Loucy (cell line): ENCODE results near the gene MISFA.

Experiments used
- H2AFZ ChIP-seq: fragments of 200-600 bp; sonication (generic); 2 replicates; pipeline ENCODE4 v1.6.0; 2016; ENCODE audit warnings: antibody characterized with exemption, mild to moderate bottlenecking, low read length, moderate library complexity
- H3F3A ChIP-seq: fragments of 200-600 bp; 2 replicates; pipeline ENCODE4 v1.6.0; 2016; ENCODE audit warnings: antibody characterized with exemption, low read depth, mild to moderate bottlenecking
- H3K27me3 ChIP-seq: fragments of 200-600 bp; sonication (generic); 2 replicates; pipeline ENCODE4 v1.6.1; 2014; ENCODE audit warnings: low read length, mild to moderate bottlenecking; ENCODE audit not compliant: insufficient read depth, poor library complexity, severe bottlenecking
- H3K36me3 ChIP-seq: fragments of 200-600 bp; sonication (generic); 2 replicates; pipeline ENCODE4 v1.6.1; 2016; ENCODE audit warnings: low read length; ENCODE audit not compliant: insufficient read depth
- H3K4me1 ChIP-seq: fragments of 200-600 bp; sonication (generic); 2 replicates; pipeline ENCODE4 v1.5.1; 2014; ENCODE audit warnings: low read length, mild to moderate bottlenecking; ENCODE audit not compliant: insufficient read depth, poor library complexity, severe bottlenecking
- H3K4me2 ChIP-seq: fragments of 200-600 bp; sonication (generic); 2 replicates; pipeline ENCODE4 v1.6.0; 2014; ENCODE audit warnings: antibody characterized with exemption, low read length, low read depth, mild to moderate bottlenecking; ENCODE audit not compliant: poor library complexity, severe bottlenecking
- H3K4me3 ChIP-seq: fragments of 200-600 bp; sonication (generic); 2 replicates; pipeline ENCODE4 v1.5.1; 2014; ENCODE audit warnings: low read length, mild to moderate bottlenecking, mixed read lengths; ENCODE audit not compliant: poor library complexity, severe bottlenecking
- H3K79me2 ChIP-seq: fragments of 200-600 bp; sonication (generic); 2 replicates; pipeline ENCODE4 v1.6.1; 2014; ENCODE audit warnings: low read length; ENCODE audit not compliant: insufficient read depth
- H3K9ac ChIP-seq: fragments of 200-600 bp; sonication (generic); 2 replicates; pipeline ENCODE4 v1.6.0; 2014; ENCODE audit warnings: mild to moderate bottlenecking, low read depth, low read length, moderate library complexity; ENCODE audit not compliant: poor library complexity, severe bottlenecking
- H3K9me2 ChIP-seq: fragments of 200-600 bp; sonication (generic); replicated peaks from 2 replicates; pipeline ENCODE4 v1.6.1; 2016; ENCODE audit warnings: low read depth, low read length, mixed read lengths
- H3K9me3 ChIP-seq: fragments of 200-600 bp; sonication (generic); 2 replicates; pipeline ENCODE4 v1.6.1; 2014; ENCODE audit warnings: mild to moderate bottlenecking, antibody characterized with exemption, low read length, low read depth; ENCODE audit not compliant: insufficient read depth
- H4K20me1 ChIP-seq: fragments of 200-600 bp; sonication (generic); 2 replicates; pipeline ENCODE4 v1.6.0; 2014; ENCODE audit warnings: antibody characterized with exemption, low read length, mild to moderate bottlenecking; ENCODE audit not compliant: insufficient read depth, poor library complexity, severe bottlenecking
- EZH2phosphoT487 ChIP-seq: fragments of 200-600 bp; IDR thresholded peaks from 2 replicates; pipeline ENCODE4 v1.6.1; 2018; ENCODE audit warnings: antibody characterized with exemption, mild to moderate bottlenecking, moderate library complexity, borderline replicate concordance
- TF ChIP-seq, protein P1 (sequence below): fragments of 200-600 bp; sonication (generic); conservative IDR thresholded peaks from 2 replicates; pipeline ENCODE4 v1.5.1; 2014; ENCODE audit warnings: mild to moderate bottlenecking, antibody characterized with exemption, low read length

MISFA gene

DNA sequence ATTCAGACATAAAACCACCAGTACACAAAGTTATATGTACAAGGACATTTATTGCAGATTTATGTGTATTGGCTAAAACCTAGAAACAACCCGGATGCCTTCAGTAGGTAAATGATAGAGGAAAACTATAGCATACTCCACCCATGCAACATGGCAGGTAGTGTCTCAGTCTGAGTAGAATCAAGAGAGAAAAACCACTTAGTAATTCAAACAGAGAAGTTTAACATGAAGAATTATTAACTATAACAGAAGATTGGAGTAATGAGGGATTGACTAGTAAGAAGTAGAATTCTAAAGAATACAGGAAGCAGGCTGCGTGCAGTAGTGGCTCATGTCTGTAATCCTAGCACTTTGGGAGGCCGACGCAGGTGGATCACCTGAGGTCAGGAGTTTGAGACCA, 50.8 kb downstream of the MISFA start:
- H3F3A ChIP-seq, result no peaks in the 10 kb centered on the region
- H4K20me1 ChIP-seq, result no peaks in the 10 kb centered on the region
- peaks cover 6% of the 10 kb centered on the region for H3K27me3 ChIP-seq
- no peaks in the 10 kb centered on the region for H3K9me2 ChIP-seq
- no peak overlapping the region for H3K9ac ChIP-seq
- H3K4me3 ChIP-seq, result no peak overlapping the region
- no peak overlapping the region for H3K4me2 ChIP-seq
- H2AFZ ChIP-seq, result no peak overlapping the region
- H3K36me3 ChIP-seq, result no peaks in the 10 kb centered on the region
- H3K79me2 ChIP-seq, result no peaks in the 10 kb centered on the region
- TF ChIP-seq EZH2phosphoT487, result no peak
- TF ChIP-seq, protein P1, sequence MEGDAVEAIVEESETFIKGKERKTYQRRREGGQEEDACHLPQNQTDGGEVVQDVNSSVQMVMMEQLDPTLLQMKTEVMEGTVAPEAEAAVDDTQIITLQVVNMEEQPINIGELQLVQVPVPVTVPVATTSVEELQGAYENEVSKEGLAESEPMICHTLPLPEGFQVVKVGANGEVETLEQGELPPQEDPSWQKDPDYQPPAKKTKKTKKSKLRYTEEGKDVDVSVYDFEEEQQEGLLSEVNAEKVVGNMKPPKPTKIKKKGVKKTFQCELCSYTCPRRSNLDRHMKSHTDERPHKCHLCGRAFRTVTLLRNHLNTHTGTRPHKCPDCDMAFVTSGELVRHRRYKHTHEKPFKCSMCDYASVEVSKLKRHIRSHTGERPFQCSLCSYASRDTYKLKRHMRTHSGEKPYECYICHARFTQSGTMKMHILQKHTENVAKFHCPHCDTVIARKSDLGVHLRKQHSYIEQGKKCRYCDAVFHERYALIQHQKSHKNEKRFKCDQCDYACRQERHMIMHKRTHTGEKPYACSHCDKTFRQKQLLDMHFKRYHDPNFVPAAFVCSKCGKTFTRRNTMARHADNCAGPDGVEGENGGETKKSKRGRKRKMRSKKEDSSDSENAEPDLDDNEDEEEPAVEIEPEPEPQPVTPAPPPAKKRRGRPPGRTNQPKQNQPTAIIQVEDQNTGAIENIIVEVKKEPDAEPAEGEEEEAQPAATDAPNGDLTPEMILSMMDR, result no peak
- no peaks in the 10 kb centered on the region for H3K4me1 ChIP-seq
- H3K9me3 ChIP-seq, result no peaks in the 10 kb centered on the region

- peak overlapping the region; percentile 95 for H2AFZ ChIP-seq
- peak overlapping the region; percentile 51 for H3K4me3 ChIP-seq
- TF ChIP-seq, protein P1, result peak; percentile 89
- no peak for TF ChIP-seq EZH2phosphoT487
- H3K9me3 ChIP-seq, result no peaks in the 10 kb centered on the region
- no peaks in the 10 kb centered on the region for H4K20me1 ChIP-seq
- H3F3A ChIP-seq, result no peaks in the 10 kb centered on the region
- H3K4me1 ChIP-seq, result no peaks in the 10 kb centered on the region
- peak overlapping the region; percentile 39 for H3K4me2 ChIP-seq
- H3K36me3 ChIP-seq, result no peaks in the 10 kb centered on the region
- peaks cover 6% of the 10 kb centered on the region for H3K27me3 ChIP-seq
- H3K9me2 ChIP-seq, result no peaks in the 10 kb centered on the region
- H3K9ac ChIP-seq, result no peak overlapping the region
- H3K79me2 ChIP-seq, result no peaks in the 10 kb centered on the region
Observed at GRCh38 chr11:18650859-18651557, 51.4 kb downstream of the MISFA start.
